ENCODE measurements around the gene DKK3. TPM values are rescaled to one million over a fixed set of nuclear protein-coding genes. Genes with fewer than 3 reads are reported as not detected.
A peak's percentile ranks its signal among the peaks of the same experiment; 100 is the strongest.
"Not testable (repeated sequence)": the region's sequence is repeated elsewhere in the genome, so short reads cannot be mapped to it uniquely, and the experiment has no call there.

Gene DKK3
- total RNA-seq: 219 and 225 TPM in 2 replicates

DNA sequence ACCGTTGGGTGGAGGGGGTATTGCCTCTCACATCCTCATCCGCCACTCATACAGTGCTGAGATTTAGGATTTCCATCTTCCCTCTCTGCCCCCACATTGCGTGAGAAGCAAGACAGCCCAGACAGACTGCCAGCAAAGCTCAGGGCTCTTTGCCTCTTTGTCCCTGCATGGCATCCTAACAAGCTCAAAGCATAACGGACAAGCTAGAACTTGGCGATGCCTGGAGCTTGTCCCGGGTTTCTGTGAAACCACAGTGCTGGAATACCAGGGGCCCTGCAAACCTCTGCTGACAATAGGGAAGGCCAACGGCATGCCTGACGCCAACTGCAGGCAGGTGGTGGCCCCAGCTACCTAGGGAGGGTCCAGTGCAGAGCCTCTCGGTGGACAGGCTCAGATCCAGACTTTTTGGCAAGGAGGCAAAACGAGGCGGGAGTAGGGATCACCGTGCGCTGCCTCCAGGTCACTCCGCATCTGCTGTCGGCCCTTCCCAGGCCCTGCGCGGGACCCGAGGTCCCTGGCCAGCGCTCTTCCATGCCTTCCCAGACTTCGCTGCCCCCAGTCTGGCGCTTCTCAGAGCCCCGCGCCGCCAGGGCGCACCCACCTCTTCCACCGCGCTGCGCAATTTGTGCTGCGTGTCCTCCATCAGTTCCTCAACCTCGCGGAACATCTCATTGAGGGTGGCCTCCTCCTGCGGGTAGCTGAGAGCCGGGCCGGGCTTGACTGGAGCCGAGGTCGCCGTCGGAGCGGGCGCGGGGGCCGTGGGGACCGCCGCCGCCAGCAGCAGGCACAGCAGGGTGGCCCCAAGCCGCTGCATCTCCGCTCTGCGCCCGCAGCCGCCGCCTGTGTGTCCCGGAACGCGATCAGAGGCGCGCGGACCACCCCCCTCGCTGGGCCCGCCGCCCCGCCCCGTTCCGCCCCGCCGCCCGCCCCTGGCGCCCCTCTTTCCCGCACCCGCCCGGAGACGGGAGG, at the start of gene DKK3:
Gene DKK3, minus strand, starts transcription at position 858 of the 969 bp plus-strand sequence. Its CDS starts 44 bp downstream, at position 814.
- DNase-seq (ENCODE audit: low read depth in 2 of 2): peak; percentile 52 to 65

DNA sequence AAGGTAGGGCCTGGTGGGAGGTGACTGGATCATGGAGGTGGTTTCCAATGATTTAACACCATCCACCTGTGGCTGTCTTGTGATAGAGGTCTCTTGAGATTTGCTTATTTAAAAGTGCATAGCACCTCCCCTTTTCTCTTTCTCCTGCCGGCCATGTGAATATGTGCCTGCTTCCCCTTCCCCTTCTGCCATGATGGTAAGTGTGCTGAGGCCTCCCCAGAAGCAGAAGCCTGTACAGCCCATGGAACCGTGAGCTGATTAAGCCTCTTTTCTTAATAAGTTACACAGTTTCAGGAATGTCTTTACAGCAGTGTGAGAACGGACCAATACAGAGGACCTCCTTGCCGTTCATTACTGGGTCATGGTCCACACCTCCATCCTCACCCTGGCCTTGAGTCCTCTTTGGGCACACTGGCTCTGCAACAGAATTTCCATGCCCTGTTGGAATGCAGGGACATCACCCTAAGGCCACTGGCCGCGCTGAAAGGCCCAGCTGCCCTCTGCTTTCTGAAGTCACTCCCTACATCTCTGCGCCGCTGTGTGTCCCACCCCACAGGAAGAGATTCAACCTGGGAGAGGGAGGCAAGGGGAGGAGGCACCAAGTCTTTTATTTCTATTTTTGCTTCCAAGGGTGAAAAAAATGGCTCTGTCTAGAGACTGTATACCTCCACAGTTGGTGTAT, 49.0 kb upstream of the DKK3 start:
- no peak for DNase-seq (ENCODE audit: low read depth in 2 of 2)

GRCh38 chr11:12056119-12056518, 47.7 kb upstream of the DKK3 start:
- peak in 1 of 2 donors; percentile 27 for DNase-seq (ENCODE audit: low read depth in 2 of 2)

DNA sequence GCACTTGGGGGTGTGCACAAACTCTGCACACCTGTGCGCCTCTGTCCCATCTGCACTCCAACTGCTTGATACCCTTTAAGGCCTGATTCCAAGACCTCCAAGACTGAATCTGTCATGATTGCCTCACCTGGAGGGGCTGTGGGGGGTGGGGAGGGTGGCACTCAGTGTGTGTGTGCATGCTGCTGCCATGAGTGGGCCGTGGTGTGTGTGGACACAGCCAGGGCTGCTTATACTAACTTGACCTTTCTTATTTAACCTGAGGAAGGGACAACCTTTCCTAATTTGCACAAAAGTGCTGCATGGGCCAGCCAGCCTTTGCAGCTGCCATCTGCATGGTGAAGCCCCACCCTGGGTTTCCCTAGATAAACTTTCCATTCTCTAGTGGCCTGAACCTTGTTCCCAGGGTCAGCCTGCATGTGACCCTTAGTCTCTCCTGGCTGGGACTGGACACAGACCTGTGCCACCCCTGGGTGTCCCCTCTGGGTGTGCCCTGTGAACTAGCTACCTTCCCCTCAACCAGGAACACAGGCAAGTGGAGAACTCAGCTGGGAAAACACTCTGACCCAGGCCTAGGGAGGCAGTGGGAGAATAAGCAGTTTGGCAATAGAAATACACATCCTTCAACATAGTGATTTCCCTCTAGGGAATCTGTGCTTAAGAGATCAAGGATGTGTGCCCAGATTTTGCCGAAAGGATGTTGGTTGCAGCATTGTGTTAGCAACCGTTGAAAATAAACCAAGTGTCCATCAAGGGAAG, 45.4 kb upstream of the DKK3 start:
- peak in 1 of 2 donors; percentile 61 for DNase-seq (ENCODE audit: low read depth in 2 of 2)

DNA sequence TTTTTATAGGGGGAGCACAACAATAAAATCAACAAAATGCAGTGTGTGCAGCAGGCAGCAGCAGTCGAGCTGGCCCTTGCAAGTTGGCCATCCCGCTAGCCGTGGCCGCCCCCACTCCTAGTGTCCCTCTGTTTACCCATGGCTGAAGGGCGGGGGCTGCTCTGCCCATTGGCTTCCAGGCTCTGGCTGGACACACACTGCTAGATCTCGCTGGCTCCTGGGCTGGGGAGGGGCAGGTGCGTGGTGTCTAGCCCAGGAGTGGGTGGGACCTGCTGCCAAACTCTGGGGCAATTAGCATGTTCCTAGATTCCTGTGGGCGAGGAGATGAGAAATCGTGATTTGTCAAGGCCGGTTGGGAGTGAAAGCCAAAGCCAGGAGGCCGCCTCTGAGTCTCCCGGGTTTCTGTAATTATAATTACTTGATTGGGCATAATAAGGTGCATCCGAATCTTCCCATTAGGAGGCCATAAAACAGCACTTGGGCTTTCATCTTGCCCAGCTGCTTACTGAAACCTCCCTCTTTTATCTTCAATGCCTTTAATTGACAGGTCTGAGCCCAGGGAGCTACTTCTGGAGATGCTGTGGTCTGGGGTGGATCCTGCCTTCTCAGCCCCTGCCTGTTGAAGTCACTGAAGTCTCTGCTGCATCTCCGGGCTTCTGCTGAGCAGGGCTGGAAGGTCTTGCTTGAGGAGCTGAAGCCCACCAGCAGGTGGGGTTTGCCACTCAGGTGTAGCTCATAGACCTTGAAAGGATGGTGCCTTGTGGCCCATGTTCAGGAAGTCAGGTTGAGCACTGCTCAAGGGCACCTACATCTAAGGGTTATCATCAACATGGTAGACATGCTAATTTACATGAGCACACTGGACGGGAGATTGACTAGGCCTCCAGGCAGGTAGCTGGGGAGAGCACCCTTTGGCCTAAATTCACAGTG, 44.5 kb upstream of the DKK3 start:
- DNase-seq (ENCODE audit: low read depth in 2 of 2): no peak

- no peak for DNase-seq (ENCODE audit: low read depth in 2 of 2)
Measured at GRCh38 chr11:12051287-12051662, 42.8 kb upstream of the DKK3 start.

DNA sequence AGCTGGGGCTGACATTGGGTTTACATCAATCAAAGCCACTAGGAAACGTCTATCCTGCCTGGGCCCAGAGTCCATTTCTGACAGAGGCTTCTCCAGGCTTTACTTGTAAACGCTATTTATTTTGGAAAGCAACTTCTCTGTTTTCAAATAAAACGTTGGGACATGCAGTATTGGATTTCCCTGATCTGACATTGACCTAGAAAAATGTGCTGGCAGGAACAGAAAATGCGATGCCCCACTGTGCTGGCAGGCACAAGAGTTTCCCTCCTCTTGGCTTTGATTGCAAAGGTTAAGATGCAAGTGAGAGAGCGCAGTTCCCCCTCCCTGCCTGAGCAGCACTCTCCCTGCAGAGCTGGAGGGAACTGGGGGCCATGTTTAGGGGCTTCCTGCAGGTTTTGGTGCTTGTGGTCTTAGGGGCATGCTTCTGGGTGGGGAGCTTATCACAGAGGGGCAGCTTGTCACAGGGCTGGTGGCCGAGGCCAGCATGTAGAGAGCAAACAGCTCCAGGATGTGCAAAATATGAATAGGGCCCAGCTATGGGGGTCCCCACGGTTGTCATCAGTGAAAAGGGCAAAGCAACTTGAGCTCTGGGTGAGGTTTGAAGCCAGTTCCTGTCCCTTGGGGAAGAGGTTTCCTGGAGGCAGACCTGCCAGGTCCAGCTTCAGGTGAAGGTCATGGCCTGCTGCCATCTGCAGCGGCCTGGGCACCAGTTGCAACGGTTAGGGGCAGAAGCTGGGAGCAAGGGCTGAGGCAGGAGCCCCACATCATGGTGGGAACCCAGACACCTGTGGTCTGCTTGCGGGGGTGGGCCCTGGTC, 42.3 kb upstream of the DKK3 start:
- DNase-seq (ENCODE audit: low read depth in 2 of 2): peak in 1 of 2 donors; percentile 27

DNA sequence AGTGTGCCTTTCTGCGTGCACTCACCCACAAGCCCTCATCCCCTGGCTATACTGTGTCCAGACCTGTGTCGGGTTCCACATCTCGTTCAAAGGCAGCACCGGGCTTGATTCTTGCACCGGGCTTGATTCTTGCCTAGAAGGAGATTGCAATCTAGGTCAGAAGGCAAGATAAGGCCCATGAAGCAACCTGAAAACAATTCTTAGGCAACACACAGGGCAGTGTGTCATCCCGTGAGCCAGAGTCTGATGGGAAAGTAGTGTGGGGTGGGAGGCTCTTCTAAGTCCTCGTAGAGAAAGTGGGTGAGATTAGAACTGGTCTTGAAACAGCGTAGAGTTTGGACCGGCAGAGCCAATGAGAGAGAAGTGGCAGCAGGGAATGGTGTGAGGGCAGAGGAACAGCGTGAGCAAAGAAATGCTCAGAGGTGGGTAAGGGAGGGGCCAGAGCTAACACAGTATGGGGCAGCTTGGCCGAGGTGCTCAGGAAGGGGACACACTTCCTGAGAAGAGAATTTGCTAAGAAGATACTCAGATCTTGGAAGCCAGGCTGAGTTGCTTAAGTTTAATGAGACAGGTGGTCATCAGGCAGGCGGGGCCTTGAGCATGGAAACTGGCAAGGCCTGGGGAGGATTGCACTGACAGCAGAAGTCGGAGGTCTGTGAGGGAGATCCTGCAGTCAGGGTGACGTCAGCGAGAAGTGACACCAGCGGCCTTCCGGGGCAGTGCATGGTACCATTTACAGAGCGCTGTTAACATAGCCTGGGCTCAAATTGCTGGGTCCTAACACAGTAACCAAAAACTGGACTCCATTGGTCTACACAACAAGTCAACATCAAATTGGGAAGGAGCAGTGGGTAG, 40.7 kb upstream of the DKK3 start:
- DNase-seq (ENCODE audit: low read depth in 2 of 2): peak in 1 of 2 donors; percentile 11

DNA sequence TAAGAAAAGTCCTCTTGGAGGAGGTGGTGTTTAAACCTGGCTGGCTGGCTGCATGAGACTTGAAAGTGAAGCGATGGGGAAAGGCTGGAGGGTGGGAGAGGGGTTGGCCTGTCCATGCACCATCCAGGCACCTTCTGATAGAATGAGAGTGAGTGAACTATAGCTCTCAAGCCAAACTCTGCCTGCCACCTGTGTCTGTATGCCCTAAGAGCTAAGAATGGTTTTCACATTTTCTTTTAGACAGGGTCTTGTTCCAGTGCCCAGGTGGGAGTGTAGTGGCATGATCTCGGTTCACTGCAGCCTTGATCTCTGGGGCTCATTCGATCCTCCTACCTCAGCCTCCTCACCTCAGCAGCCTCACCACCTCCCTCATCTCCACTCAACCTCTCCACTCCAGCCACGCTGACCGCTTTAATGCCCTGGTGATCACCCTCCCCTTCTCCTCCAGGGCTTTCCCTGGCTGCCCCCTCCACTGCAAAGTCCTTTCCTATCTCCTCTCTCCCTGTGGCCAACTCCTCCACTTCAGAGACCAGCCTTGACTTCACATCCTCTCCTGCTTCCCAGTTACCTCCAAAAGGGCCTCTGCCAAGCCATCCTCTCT, 38.3 kb upstream of the DKK3 start:
- DNase-seq (ENCODE audit: low read depth in 2 of 2): no peak

- DNase-seq (ENCODE audit: low read depth in 2 of 2): peak in 1 of 2 donors; percentile 82
Measured at GRCh38 chr11:12045914-12046635, 37.6 kb upstream of the DKK3 start.

DNA sequence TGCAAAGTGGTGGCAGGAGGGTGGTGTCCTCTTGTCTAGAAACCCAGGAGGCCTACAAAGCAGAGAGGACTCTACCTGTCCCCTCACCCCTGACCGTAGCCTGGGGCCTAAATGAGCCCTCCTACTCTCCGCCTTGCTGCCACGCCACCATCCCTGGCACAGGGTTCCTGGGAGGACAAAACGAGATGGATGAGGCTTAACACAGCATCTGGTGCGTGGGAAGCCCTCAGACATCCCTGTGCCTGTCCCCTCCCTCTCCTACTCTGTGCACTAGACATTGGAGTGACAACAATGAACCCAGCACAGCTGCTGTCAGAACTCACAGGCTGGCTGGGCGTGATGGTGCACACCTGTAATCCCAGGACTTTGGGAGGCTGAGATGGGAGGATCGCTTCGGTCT, 36.4 kb upstream of the DKK3 start:
- DNase-seq (ENCODE audit: low read depth in 2 of 2): no peak

- peak; percentile 94 to 98 for DNase-seq (ENCODE audit: low read depth in 2 of 2)
Measured at GRCh38 chr11:12043959-12044791, 35.7 kb upstream of the DKK3 start.

DNA sequence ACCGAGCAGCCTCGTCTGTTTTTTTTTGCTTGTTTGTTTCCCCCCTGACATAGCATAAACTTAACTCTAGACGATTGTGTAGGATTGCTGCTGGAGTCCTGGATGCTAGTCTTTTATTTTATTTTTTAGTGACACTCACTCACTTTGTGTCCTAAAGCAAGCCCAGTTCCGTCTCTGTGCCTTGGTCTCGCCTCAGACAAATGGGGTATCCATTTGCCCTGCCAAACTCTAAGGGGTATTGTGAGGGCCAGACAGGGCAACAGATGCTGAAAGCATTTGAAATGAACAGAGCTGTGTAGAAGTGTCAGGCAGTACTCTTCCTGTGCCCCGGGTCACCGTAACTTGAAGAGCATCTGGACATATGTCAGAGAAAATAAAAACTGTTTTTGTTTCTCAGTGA, 34.8 kb upstream of the DKK3 start:
- DNase-seq (ENCODE audit: low read depth in 2 of 2): no peak

GRCh38 chr11:12042215-12042676, 33.8 kb upstream of the DKK3 start:
- DNase-seq (ENCODE audit: low read depth in 2 of 2): peak; percentile 79 to 94

GRCh38 chr11:12040719-12041118, 32.3 kb upstream of the DKK3 start:
- not testable (repeated sequence) for DNase-seq (ENCODE audit: low read depth in 2 of 2)

GRCh38 chr11:12032968-12033367, 24.5 kb upstream of the DKK3 start:
- DNase-seq (ENCODE audit: low read depth in 2 of 2): no peak
